Omental fat pad (tissue), 4 donors: ENCODE measurements around the gene PHF10. TPM values are rescaled to one million over a fixed set of nuclear protein-coding genes. Genes with fewer than 3 reads are reported as not detected.

ENCODE experiments used
- ATAC-seq: fragments of 150-250 bp; one replicate; pipeline ENCODE4 v1.9.1; 2016; ENCODE audit warnings: mild to moderate bottlenecking, moderate library complexity; ENCODE audit not compliant: low FRiP score
- DNase-seq: peaks from one replicate; pipeline ENCODE4 v3.0.0-alpha.2; 2019; ENCODE audit warnings: low spot score
- total RNA-seq, 4 donors: library from RNA; depleted of rRNA; stranded (reverse); fragments of >200 nt; gene quantifications; one replicate each; pipeline ENCODE4 v1.1.0, GENCODE V29; 2016
- TF ChIP-seq, protein P1 (sequence below), 3 donors: fragments of 450-650 bp; IDR thresholded peaks; one replicate each; pipeline ENCODE4 v1.5.1; 2016 to 2017; ENCODE audit warnings: antibody characterized with exemption in 3 of 3, mild to moderate bottlenecking in 3 of 3, moderate library complexity in 2 of 3

PHF10 gene
- total RNA-seq, 4 donors from 2014 or later = 32.9 to 49.4 (median 43.7) TPM

DNA sequence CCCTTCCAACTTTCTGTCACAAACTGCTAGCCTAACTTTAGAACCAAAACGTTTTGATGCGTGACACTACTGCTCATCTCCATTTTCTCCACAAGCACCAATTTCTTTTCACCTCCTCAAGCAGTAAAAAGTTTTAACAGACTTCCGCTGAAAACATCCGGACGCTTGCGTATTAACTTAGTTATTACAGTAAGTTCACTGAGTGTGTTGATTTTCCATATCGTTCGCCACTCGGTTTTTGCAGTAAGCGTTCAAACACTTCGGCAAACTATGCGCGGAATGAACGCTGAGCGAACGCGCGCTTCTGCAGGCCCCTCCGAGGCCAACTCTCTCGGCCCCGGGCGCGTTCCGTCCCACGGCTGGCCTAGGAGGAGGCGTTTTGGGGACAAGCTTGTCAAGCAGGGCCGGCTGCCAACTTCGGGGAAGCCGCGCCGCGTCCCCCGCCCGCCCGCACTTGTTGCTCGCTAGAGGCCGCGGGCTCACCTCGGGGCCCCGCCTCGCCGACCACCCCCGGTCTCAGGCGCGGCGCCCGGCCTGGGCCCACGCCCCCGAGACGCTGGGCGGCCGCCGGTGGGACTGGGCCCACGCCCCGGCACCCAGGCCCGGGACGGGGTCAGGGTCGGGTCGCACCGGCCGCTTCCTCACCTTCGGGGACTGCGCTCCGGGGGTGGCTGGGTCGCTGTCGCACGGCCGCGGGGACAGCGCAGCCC is 945 bp downstream of the PHF10 start:
- DNase-seq (no peak), ATAC-seq (peak; percentile 43)
- TF ChIP-seq, protein P1, sequence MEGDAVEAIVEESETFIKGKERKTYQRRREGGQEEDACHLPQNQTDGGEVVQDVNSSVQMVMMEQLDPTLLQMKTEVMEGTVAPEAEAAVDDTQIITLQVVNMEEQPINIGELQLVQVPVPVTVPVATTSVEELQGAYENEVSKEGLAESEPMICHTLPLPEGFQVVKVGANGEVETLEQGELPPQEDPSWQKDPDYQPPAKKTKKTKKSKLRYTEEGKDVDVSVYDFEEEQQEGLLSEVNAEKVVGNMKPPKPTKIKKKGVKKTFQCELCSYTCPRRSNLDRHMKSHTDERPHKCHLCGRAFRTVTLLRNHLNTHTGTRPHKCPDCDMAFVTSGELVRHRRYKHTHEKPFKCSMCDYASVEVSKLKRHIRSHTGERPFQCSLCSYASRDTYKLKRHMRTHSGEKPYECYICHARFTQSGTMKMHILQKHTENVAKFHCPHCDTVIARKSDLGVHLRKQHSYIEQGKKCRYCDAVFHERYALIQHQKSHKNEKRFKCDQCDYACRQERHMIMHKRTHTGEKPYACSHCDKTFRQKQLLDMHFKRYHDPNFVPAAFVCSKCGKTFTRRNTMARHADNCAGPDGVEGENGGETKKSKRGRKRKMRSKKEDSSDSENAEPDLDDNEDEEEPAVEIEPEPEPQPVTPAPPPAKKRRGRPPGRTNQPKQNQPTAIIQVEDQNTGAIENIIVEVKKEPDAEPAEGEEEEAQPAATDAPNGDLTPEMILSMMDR (IDR thresholded peaks at IDR 0.05) = no peak

DNA sequence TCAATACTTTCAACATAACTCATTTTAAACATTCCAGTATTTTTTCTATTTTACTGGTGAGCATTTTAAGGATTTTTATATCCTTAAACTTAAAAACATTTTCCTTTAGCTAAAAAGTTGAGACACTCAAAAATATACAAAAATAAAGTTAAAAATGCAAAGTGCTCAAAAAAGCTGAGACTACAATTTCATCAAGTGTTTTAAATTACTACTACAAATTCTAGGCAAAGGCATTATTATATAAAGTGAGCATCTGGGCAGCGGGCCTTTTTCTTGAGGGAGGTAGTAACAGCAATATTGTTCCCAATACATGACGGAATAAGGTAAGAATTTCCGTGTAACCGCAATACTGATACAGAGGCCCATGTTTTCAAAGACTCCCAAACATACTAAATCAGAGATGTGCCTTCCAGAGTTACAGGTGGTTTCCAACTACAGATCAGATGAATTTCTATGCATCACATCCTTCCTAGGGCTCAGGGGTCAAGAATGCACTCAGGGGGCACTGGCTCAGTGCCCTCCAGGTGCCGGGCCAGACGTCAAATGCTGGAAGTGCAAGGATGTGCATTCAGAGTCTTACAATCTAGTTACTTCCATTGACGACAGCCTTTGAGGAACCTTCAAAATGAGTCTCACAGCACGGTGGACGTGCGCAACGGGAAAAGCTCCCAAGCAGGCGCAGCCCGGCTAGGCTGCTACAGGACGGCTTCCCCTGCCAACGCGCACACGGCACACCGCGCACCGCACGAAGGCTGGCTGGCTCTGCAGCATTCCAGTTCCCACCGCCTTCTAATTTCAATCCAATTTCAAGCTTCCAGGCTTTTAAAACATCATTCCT is 1.7 kb downstream of the PHF10 start:
- TF ChIP-seq, protein P1 (IDR thresholded peaks at IDR 0.05) = no peak
- ATAC-seq = peak; percentile 21

GRCh38 chr6:169720207-169720855 is 4.0 kb downstream of the PHF10 start:
- DNase-seq = no peak
- no peak for ATAC-seq
- TF ChIP-seq, protein P1 (IDR thresholded peaks at IDR 0.05) = no peak

More for the DNA sequence above, 1.7 kb downstream of the PHF10 start:
- DNase-seq = no peak

DNA sequence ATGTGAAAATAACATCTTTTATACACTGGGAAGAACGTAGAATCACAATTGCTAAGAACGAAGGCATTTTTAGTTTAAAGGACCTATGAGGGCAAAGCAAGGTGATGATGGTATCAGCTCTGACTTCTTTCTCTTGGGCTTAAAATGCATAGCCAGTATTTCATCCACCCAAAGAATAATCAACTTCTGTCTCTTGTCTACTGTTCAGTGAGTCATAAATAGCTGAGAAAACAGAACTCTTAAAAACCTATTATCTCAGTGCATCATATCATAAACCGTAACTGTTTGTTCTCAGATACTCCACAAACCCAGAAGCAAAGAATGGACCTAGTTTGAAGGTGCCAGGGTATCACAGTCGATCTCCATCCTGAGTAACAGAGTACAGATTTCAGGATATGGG is 5.2 kb downstream of the PHF10 start:
- TF ChIP-seq, protein P1 (IDR thresholded peaks at IDR 0.05) = no peak
- DNase-seq (no peak), ATAC-seq (no peak)

DNA sequence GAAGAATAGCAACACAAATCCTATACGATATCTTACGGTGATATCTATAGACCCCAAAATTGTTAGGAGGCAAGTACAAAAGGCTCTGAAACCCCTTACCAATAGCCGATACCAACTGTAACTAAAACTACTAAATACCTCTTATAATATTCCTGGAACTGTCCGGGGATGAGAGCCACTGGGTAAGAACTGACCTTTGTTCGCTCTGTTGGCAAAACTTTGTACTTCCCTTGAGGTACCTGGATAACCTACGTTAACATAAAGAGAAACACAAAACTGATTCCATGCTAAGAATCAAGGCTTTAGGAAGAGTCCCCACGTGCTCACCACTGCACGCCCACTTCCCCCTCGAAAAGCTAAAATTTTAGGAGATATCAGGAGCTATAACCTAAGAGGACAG is 9.7 kb downstream of the PHF10 start:
- DNase-seq (no peak), ATAC-seq (no peak)
- TF ChIP-seq, protein P1 (IDR thresholded peaks at IDR 0.05) = no peak

GRCh38 chr6:169714178-169714577 is 10.1 kb downstream of the PHF10 start:
- DNase-seq (no peak), ATAC-seq (no peak)
- TF ChIP-seq, protein P1 (IDR thresholded peaks at IDR 0.05) = no peak
